A673 (cell line): ENCODE data around the gene MAPKAP1.

ENCODE experiments used
- CTCF ChIP-seq: fragments of 300-800, 200-600 bp; sonication (generic); conservative IDR thresholded peaks from 2 replicates; pipeline ENCODE4 v1.5.1; 2017; ENCODE audit warnings: low read depth, mild to moderate bottlenecking, antibody characterized with exemption, low read length, moderate library complexity, mixed read lengths
- EZH2 ChIP-seq: fragments of 200-600 bp; sonication (generic); IDR thresholded peaks from 2 replicates; pipeline ENCODE4 v1.6.1; 2017; ENCODE audit warnings: borderline replicate concordance, low read depth, mild to moderate bottlenecking, mixed read lengths, antibody characterized with exemption, low read length; ENCODE audit not compliant: poor library complexity, severe bottlenecking

GRCh38 chr9:125742657-125743056, 35.6 kb upstream of the MAPKAP1 start:
- no peak for TF ChIP-seq CTCF
- TF ChIP-seq EZH2, result no peak
